ENCODE results near the gene ZFAND3.

The ZFAND3 gene

DNA sequence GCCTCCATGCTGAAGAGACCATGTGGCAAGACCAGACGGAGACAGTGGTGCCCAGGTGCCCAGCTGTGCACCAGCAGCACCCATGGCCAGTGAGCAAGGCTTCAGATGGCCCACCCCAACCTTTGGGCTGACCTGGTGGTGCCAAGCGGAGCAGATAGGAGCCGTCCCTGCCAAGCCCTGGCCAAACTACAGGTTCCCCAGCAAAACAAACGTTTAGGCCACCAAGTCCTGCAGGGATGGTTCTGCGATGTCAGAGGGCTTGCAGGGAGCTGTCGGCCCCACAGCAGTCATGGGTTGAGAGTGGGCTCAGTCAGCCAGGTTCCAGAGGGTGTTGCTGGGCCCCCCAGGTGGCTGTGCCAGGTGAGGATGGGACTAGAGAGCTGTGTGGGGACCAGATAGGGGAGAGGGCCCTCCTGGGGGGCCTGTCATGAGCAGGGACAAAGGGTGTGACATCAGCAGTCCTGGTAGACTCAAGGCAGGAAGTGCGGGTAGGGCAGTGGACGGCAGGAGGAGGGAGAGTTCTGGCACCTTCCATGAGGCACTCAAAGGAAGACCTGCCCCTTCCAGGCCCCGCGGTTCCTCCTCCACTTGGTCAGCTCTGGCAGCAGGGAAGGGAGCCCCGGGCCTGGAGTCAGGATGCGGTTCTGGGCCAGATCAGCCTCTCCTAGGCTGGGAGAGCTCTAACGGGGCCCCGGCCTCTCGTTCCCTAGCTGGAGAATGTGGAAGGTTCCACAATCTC lies 342.4 kb downstream of the ZFAND3 start:
- Histone ChIP-seq H3K9me3 (no peaks in the 10 kb centered on the region), H3K27me3 (no peaks in the 10 kb centered on the region), H3K4me1 (no peaks in the 10 kb centered on the region), H3K4me3 (ENCODE audit: low read depth, low read length) (no peak overlapping the region), H3K36me3 (no peaks in the 10 kb centered on the region)
- no peak for DNase-seq
- TF ChIP-seq, protein P1, sequence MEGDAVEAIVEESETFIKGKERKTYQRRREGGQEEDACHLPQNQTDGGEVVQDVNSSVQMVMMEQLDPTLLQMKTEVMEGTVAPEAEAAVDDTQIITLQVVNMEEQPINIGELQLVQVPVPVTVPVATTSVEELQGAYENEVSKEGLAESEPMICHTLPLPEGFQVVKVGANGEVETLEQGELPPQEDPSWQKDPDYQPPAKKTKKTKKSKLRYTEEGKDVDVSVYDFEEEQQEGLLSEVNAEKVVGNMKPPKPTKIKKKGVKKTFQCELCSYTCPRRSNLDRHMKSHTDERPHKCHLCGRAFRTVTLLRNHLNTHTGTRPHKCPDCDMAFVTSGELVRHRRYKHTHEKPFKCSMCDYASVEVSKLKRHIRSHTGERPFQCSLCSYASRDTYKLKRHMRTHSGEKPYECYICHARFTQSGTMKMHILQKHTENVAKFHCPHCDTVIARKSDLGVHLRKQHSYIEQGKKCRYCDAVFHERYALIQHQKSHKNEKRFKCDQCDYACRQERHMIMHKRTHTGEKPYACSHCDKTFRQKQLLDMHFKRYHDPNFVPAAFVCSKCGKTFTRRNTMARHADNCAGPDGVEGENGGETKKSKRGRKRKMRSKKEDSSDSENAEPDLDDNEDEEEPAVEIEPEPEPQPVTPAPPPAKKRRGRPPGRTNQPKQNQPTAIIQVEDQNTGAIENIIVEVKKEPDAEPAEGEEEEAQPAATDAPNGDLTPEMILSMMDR (IDR thresholded peaks at IDR 0.05; ENCODE audit: low read depth, low read length), result no peak

DNA sequence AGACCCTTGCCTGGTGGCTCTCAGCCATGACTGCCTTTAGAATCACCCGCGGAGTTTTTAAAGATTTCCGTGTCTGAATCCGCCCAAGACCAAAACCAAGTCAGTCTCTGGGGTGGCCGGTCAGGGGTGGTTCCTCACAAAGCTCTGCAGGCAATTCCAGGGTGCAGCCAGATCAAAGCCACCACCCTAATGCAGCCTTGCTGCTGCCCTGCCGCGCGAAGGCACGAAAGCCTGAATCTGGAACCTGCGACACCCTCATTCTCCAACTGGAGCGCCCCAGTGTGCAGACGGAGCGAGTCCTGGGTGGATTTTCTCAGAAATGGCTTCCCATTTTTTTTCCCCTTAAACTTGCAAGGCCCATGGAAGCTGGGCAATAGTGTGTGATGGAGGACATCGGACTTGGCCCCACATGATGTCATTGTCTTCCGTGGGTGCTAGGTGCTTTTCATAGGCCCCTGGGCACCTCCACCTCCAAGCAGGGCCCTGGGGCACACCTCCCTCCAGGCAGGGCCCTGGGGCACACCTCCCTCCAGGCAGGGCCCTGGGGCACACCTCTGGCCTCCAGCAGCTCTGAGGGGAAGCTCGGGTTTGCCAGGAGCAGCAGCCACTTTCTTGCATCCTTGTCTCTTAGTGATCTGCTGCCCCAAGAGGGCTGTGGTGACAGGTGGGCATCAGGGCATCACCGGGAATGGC lies 343.1 kb downstream of the ZFAND3 start:
- no peak for DNase-seq
- no peaks in the 10 kb centered on the region for H3K4me1 ChIP-seq
- H3K27me3 ChIP-seq, result no peaks in the 10 kb centered on the region
- no peaks in the 10 kb centered on the region for H3K36me3 ChIP-seq
- H3K4me3 ChIP-seq (ENCODE audit: low read depth, low read length), result no peak overlapping the region
- no peaks in the 10 kb centered on the region for H3K9me3 ChIP-seq
- TF ChIP-seq, protein P1 (IDR thresholded peaks at IDR 0.05; ENCODE audit: low read depth, low read length), result no peak

DNA sequence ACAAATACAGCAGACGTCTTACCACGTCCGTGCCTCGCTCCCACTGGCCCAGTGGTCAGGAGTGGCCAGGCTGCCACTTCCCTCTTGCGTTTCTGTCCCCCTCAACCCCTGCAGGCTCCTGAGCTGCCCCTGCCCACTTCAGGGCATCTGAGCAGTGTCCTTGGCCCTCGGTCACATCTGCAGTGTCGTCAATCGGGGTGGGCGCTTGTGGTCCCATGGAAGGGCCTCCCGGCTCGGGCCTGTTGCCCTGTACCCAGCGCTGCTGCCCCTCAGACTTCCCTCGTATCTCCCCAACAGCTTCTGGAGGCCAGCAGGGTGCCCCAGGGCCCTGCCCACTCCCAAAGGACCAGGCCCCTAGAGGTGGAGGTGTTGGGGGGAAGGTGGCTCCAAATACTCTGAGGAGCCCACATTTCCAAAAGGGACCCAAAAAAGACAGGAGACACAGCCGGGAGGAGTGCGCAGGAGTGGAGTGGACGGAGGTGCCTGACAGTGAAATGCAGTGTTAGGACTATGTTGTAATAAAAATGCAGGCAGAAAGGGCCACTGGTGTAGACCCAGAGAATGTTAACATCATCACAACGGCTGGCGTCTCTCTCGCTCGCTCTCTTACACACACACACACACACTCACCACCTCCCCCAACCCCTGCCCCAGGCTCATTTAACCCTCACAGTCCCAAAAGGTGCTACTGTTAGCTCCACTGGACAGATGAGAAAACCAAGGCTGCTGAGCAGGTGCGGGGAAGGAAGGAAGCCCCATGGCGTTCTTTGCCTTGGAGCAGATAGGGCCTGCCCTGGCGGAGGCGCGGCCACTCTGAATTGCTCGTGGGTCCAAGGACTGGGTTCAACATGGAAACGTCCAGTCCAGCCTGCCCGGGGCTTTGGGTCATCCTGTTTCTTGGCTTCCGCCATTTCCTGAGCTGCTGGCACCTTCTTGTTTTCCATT lies 343.9 kb downstream of the ZFAND3 start:
- no peak for DNase-seq

DNA sequence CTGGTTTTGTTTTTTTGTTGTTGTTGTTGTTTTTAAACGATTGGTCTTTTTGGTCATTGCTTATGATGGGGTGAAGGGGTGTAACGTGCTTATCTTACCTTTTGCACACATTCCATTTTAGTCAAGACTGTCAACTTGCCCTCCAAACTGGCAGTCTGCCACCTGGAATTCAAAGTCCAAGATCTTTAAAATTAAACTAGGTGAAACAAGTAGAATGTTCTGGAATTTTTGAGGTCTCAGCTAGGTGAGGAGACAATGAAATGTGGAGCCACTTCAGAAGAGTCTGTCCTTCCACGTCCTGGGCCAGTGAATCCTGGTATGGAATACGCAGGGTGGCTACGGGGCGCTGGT lies 344.6 kb downstream of the ZFAND3 start:
- TF ChIP-seq, protein P1 (IDR thresholded peaks at IDR 0.05; ENCODE audit: low read depth, low read length), result no peak
- Histone ChIP-seq H3K27me3 (no peaks in the 10 kb centered on the region), H3K4me1 (peaks cover 8% of the 10 kb centered on the region), H3K36me3 (no peaks in the 10 kb centered on the region), H3K9me3 (no peaks in the 10 kb centered on the region), H3K4me3 (ENCODE audit: low read depth, low read length) (no peak overlapping the region)
- DNase-seq, result no peak

More for the DNA sequence above, 343.9 kb downstream of the ZFAND3 start:
- no peaks in the 10 kb centered on the region for H3K27me3 ChIP-seq
- TF ChIP-seq, protein P1 (IDR thresholded peaks at IDR 0.05; ENCODE audit: low read depth, low read length), result no peak
- H3K4me1 ChIP-seq, result peaks cover 2% of the 10 kb centered on the region
- H3K36me3 ChIP-seq, result no peaks in the 10 kb centered on the region
- H3K9me3 ChIP-seq, result no peaks in the 10 kb centered on the region
- no peak overlapping the region for H3K4me3 ChIP-seq (ENCODE audit: low read depth, low read length)

DNA sequence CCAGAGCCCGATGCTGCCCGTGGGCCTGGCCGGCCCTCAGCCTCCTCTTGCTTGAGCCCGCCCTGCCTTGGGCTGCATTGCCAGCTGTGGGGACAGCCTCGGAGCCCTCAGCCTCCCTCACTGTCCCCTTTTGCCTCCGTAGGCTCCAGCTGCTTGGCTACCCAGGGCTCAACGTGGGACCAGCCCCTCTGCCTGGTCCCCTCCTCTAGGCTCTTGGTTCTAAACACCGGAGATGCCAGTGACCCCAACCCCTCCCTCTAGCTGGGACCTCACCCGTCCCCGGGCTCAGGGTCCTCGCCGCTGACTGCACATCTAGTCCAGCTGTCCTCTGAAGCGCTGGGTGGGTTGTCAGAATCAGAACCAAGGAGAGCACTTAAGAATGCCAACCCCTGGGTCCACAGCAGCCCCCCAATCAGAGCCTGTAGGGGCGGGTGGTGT lies 345.2 kb downstream of the ZFAND3 start:
- TF ChIP-seq, protein P1 (IDR thresholded peaks at IDR 0.05; ENCODE audit: low read depth, low read length), result no peak
- no peaks in the 10 kb centered on the region for H3K27me3 ChIP-seq
- H3K4me1 ChIP-seq, result peaks cover 9% of the 10 kb centered on the region
- H3K36me3 ChIP-seq, result no peaks in the 10 kb centered on the region
- no peak for DNase-seq
- H3K9me3 ChIP-seq, result no peaks in the 10 kb centered on the region
- H3K4me3 ChIP-seq (ENCODE audit: low read depth, low read length), result no peak overlapping the region
